ENCODE data around the gene HTT-AS. TPM values are rescaled to one million over a fixed set of nuclear protein-coding genes. Genes with fewer than 3 reads are reported as not detected.

Gene HTT-AS
- total RNA-seq, 1 donor from 2014 or later, result not detected

GRCh38 chr4:3087115-3087797 lies 12.9 kb upstream of the HTT-AS start:
- Mint-ChIP-seq H3K4me3 (no peak overlapping the region), H3K9me3 (no peaks in the 10 kb centered on the region), H3K4me1 (peaks cover 21% of the 10 kb centered on the region), H3K36me3 (peaks cover 24% of the 10 kb centered on the region), H3K27ac (no peak overlapping the region), H3K27me3 (ENCODE audit: low read depth) (no peaks in the 10 kb centered on the region)
- no peak for DNase-seq (ENCODE audit: low spot score in 2 of 2, unreplicated experiment in 2 of 2)
- no peak for TF ChIP-seq CTCF (IDR thresholded peaks at IDR 0.05; ENCODE audit: unreplicated experiment)

GRCh38 chr4:3085948-3086670 lies 11.8 kb upstream of the HTT-AS start:
- Mint-ChIP-seq H3K36me3 (peaks cover 21% of the 10 kb centered on the region), H3K9me3 (no peaks in the 10 kb centered on the region), H3K27ac (peak overlapping the region; percentile 15), H3K4me3 (no peak overlapping the region), H3K27me3 (ENCODE audit: low read depth) (no peaks in the 10 kb centered on the region), H3K4me1 (peaks cover 21% of the 10 kb centered on the region)
- TF ChIP-seq CTCF (IDR thresholded peaks at IDR 0.05; ENCODE audit: unreplicated experiment), result no peak
- no peak for DNase-seq (ENCODE audit: low spot score in 2 of 2, unreplicated experiment in 2 of 2)

GRCh38 chr4:3083732-3084131 lies 9.4 kb upstream of the HTT-AS start:
- TF ChIP-seq CTCF (IDR thresholded peaks at IDR 0.05; ENCODE audit: unreplicated experiment), result no peak

GRCh38 chr4:3082925-3083515 lies 8.7 kb upstream of the HTT-AS start:
- no peak for TF ChIP-seq CTCF (IDR thresholded peaks at IDR 0.05; ENCODE audit: unreplicated experiment)
- Mint-ChIP-seq H3K27ac (no peak overlapping the region), H3K36me3 (peaks cover 9% of the 10 kb centered on the region), H3K4me1 (peaks cover 19% of the 10 kb centered on the region), H3K27me3 (ENCODE audit: low read depth) (no peaks in the 10 kb centered on the region), H3K4me3 (no peak overlapping the region), H3K9me3 (no peaks in the 10 kb centered on the region)
- no peak for DNase-seq (ENCODE audit: low spot score in 2 of 2, unreplicated experiment in 2 of 2)

More at GRCh38 chr4:3083732-3084131, 9.4 kb upstream of the HTT-AS start:
- DNase-seq (ENCODE audit: low spot score in 2 of 2, unreplicated experiment in 2 of 2), result no peak
- no peaks in the 10 kb centered on the region for H3K27me3 Mint-ChIP-seq (ENCODE audit: low read depth)
- peaks cover 13% of the 10 kb centered on the region for H3K36me3 Mint-ChIP-seq
- peak overlapping the region; percentile 36 for H3K27ac Mint-ChIP-seq
- H3K9me3 Mint-ChIP-seq, result no peaks in the 10 kb centered on the region
- peaks cover 17% of the 10 kb centered on the region for H3K4me1 Mint-ChIP-seq
- H3K4me3 Mint-ChIP-seq, result no peak overlapping the region

GRCh38 chr4:3079694-3080123 lies 5.4 kb upstream of the HTT-AS start:
- DNase-seq (ENCODE audit: low spot score in 2 of 2, unreplicated experiment in 2 of 2), result no peak
- no peak for TF ChIP-seq CTCF (IDR thresholded peaks at IDR 0.05; ENCODE audit: unreplicated experiment)
- Mint-ChIP-seq H3K27me3 (ENCODE audit: low read depth) (no peaks in the 10 kb centered on the region), H3K4me1 (peaks cover 28% of the 10 kb centered on the region), H3K27ac (no peak overlapping the region), H3K4me3 (no peak overlapping the region), H3K36me3 (peaks cover 5% of the 10 kb centered on the region), H3K9me3 (no peaks in the 10 kb centered on the region)

All from mesothelial cell of epicardium (in vitro differentiated cells).